Measurements from ENCODE around the gene UBE3D. TPM values are rescaled to one million over a fixed set of nuclear protein-coding genes. Genes with fewer than 3 reads are reported as not detected.

UBE3D gene
- total and polyA plus RNA-seq, 2 of the 8 experiments (the other 6 are each of a cell fraction or from before 2014, with no cell fraction given): 5.7 to 16.3 TPM

DNA sequence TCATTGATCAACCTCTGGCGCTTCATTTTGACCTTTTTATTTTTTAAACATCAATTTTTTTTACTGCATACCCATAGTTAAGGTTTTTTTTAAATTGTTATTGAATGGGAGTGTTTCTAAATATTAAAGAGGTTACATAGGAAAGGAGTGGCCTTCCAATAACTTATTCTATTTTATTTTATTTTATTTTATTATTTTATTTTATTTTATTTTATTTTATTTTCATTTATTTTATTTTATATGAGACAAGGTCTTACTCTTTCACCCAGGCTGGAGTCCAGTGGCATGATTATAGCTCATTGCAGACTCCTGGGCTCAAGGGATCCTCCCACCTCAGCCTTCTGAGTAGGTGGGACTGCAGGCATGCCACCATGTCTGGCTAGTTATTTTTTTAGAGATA is 32.0 kb upstream of the UBE3D start:
- Histone ChIP-seq H3K9ac (replicated peaks in 1 of 4; ENCODE audit: extremely low read depth in 1 of 4, low read depth in 3 of 4, low read length in 3 of 4) (no peak overlapping the region), H3K9me3 (ENCODE audit: insufficient read depth in 2 of 2, low read depth in 1 of 2, low read length in 1 of 2) (no peaks in the 10 kb centered on the region), H4K8ac (ENCODE audit: extremely low read depth, insufficient read depth, low read length) (no peak overlapping the region), H3K23me2 (ENCODE audit: low read depth, low read length) (no peaks in the 10 kb centered on the region), H3K4me3 (ENCODE audit: extremely low read depth in 1 of 4, insufficient read depth in 2 of 4, low read depth in 3 of 4, low read length in 4 of 4) (no peak overlapping the region), H3K56ac (replicated peaks; ENCODE audit: insufficient read length, low read depth, low read length) (no peak overlapping the region), H2BK5ac (ENCODE audit: low read depth, low read length) (no peak overlapping the region), H3K4me2 (ENCODE audit: insufficient read depth in 1 of 2, low read depth in 2 of 2, low read length in 2 of 2) (no peak overlapping the region), H3K79me1 (ENCODE audit: low read depth, low read length) (no peaks in the 10 kb centered on the region), H3K27ac (ENCODE audit: low read depth, low read length) (no peak overlapping the region), H3K14ac (ENCODE audit: insufficient read length) (no peak overlapping the region), H3K4me1 (replicated peaks in 1 of 4; ENCODE audit: control insufficient read depth in 3 of 4, insufficient read depth in 4 of 4, low read length in 3 of 4) (no peaks in the 10 kb centered on the region), H4K91ac (replicated peaks; ENCODE audit: insufficient read length, low read length) (no peak overlapping the region), H3K23ac (ENCODE audit: insufficient read length) (no peak overlapping the region), H2BK120ac (replicated peaks; ENCODE audit: low read depth, low read length) (no peak overlapping the region), H3K79me2 (ENCODE audit: control insufficient read depth in 1 of 2, insufficient read depth in 2 of 2, low read length in 2 of 2) (peaks cover 0 to 4% of the 10 kb centered on the region in 2 experiments; a peak in 1 of 4 replicates), H4K5ac (ENCODE audit: insufficient read length, low read depth, low read length) (no peak overlapping the region), H2AK5ac (ENCODE audit: low read depth, low read length) (no peak overlapping the region), H2BK20ac (ENCODE audit: low read length) (no peak overlapping the region), H3K27me3 (replicated peaks in 1 of 4; ENCODE audit: control insufficient read depth in 3 of 4, extremely low read depth in 1 of 4, insufficient read depth in 3 of 4, low read length in 3 of 4) (peaks cover 0 to 1% (median 0%) of the 10 kb centered on the region in 4 experiments; a peak in 1 of 7 replicates), H4K20me1 (replicated peaks in 1 of 2; ENCODE audit: control insufficient read depth in 1 of 2, insufficient read depth in 2 of 2, low read length in 2 of 2) (no peaks in the 10 kb centered on the region), H3K18ac (ENCODE audit: extremely low read depth, low read length) (no peak overlapping the region), H2BK15ac (ENCODE audit: low read length) (no peak overlapping the region), H3K36me3 (ENCODE audit: control insufficient read depth in 2 of 4, insufficient read depth in 4 of 4, low read length in 3 of 4) (peaks cover 0 to 8% (median 0%) of the 10 kb centered on the region in 4 experiments; a peak in 1 of 8 replicates), H2BK12ac (ENCODE audit: low read depth, low read length) (no peak overlapping the region), H2AFZ (ENCODE audit: low read length) (no peak overlapping the region), H3K4ac (replicated peaks; ENCODE audit: insufficient read length, low read depth, low read length) (no peak overlapping the region)
- POLR2A ChIA-PET (ENCODE audit: partially characterized antibody): no interaction called here
- DNase-seq (ENCODE audit: low read depth in 1 of 2, low spot score in 2 of 2): no peak
- TF ChIP-seq KDM4A (IDR thresholded peaks at IDR 0.05; ENCODE audit: low read depth, low read length, severe bottlenecking) (no peak), EP300 (IDR thresholded peaks at IDR 0.05; ENCODE audit: borderline replicate concordance in 1 of 2, low read depth in 2 of 2, low read length in 2 of 2) (no peak), SUZ12 (IDR thresholded peaks at IDR 0.05; ENCODE audit: low read length) (no peak), YY1 (IDR thresholded peaks at IDR 0.05; ENCODE audit: low read depth, low read length) (no peak), CHD1 (IDR thresholded peaks at IDR 0.05; ENCODE audit: low read depth, low read length) (no peak), RFX5 (IDR thresholded peaks at IDR 0.05; ENCODE audit: borderline replicate concordance, low read depth, low read length) (no peak), CBX5 (IDR thresholded peaks at IDR 0.05; ENCODE audit: low read depth, low read length) (no peak), TEAD4 (IDR thresholded peaks at IDR 0.05; ENCODE audit: low read depth, low read length) (no peak), NRF1 (IDR thresholded peaks at IDR 0.05; ENCODE audit: low read depth, low read length) (no peak), POLR2A (IDR thresholded peaks at IDR 0.05; ENCODE audit: control extremely low read depth in 1 of 2, low read depth in 2 of 2, low read length in 2 of 2) (no peak), SP2 (IDR thresholded peaks at IDR 0.05; ENCODE audit: low read length) (no peak)
- TF ChIP-seq, protein P1, sequence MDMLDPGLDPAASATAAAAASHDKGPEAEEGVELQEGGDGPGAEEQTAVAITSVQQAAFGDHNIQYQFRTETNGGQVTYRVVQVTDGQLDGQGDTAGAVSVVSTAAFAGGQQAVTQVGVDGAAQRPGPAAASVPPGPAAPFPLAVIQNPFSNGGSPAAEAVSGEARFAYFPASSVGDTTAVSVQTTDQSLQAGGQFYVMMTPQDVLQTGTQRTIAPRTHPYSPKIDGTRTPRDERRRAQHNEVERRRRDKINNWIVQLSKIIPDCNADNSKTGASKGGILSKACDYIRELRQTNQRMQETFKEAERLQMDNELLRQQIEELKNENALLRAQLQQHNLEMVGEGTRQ (IDR thresholded peaks at IDR 0.05; ENCODE audit: low read length): no peak
- TF ChIP-seq, protein P2, sequence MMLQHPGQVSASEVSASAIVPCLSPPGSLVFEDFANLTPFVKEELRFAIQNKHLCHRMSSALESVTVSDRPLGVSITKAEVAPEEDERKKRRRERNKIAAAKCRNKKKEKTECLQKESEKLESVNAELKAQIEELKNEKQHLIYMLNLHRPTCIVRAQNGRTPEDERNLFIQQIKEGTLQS (IDR thresholded peaks at IDR 0.05; ENCODE audit: insufficient read depth, low read depth, low read length): no peak
- 85% methylated on average over 1 of the region's 1 CpG; no CpG with 5 or more reads in 1 of the 2 experiments for WGBS, 2 experiments (ENCODE audit: extremely low coverage in 1 of 2, insufficient coverage in 1 of 2, insufficient read length in 1 of 2, insufficient replicate concordance in 2 of 2, low coverage in 1 of 2, low lambda C conversion rate in 2 of 2, missing lambda C conversion rate in 1 of 2)
- no peak for FAIRE-seq
- CTCF ChIA-PET (ENCODE audit: partially characterized antibody): interaction anchor here (0.6 to 1.2 kb wide), 3 partner anchors 30 to 315 kb away, joined by 3 to 5 read pairs (median 4); partner anchors contain the start of gene DOP1A

All from H1 (cell line).